HG02852 (cell line): ENCODE measurements around the gene PSTPIP1.

ENCODE experiments used
- ATAC-seq: cut with Tn5 transposase; IDR thresholded peaks from one replicate; pipeline ENCODE4 v1.9.1; 2021; ENCODE audit warnings: mild to moderate bottlenecking, moderate library complexity; ENCODE audit not compliant: unreplicated experiment

Gene PSTPIP1

GRCh38 chr15:76998663-76999285 lies 3.8 kb downstream of the PSTPIP1 start:
- ATAC-seq: no peak

- no peak for ATAC-seq
Measured at GRCh38 chr15:76999996-77000395, 5.1 kb downstream of the PSTPIP1 start.

- no peak for ATAC-seq
Measured at GRCh38 chr15:77001351-77001750, 6.4 kb downstream of the PSTPIP1 start.

GRCh38 chr15:77001966-77002365 lies 7.0 kb downstream of the PSTPIP1 start:
- ATAC-seq: no peak

GRCh38 chr15:77002436-77002835 lies 7.5 kb downstream of the PSTPIP1 start:
- ATAC-seq: no peak

- ATAC-seq: peak; percentile 81
Measured at GRCh38 chr15:77002954-77003912, 8.3 kb downstream of the PSTPIP1 start.

GRCh38 chr15:77004189-77004588 lies 9.3 kb downstream of the PSTPIP1 start:
- ATAC-seq: no peak

- ATAC-seq: no peak
Measured at GRCh38 chr15:77009176-77009575, 14.2 kb downstream of the PSTPIP1 start.

- no peak for ATAC-seq
Measured at GRCh38 chr15:77009646-77010311, 14.9 kb downstream of the PSTPIP1 start.

GRCh38 chr15:77010312-77010686 lies 15.4 kb downstream of the PSTPIP1 start:
- no peak for ATAC-seq

GRCh38 chr15:77010857-77011256 lies 15.9 kb downstream of the PSTPIP1 start:
- no peak for ATAC-seq

GRCh38 chr15:77012117-77012712 lies 17.3 kb downstream of the PSTPIP1 start:
- ATAC-seq: no peak

GRCh38 chr15:77012868-77013267 lies 17.9 kb downstream of the PSTPIP1 start:
- ATAC-seq: peak; percentile 45

GRCh38 chr15:77013776-77014131 lies 18.8 kb downstream of the PSTPIP1 start:
- peak; percentile 40 for ATAC-seq

GRCh38 chr15:77014132-77015081 lies 19.5 kb downstream of the PSTPIP1 start:
- ATAC-seq: peak; percentile 60

- ATAC-seq: no peak
Measured at GRCh38 chr15:77015646-77016320, 20.9 kb downstream of the PSTPIP1 start.

- ATAC-seq: no peak
Measured at GRCh38 chr15:77016321-77016695, 21.4 kb downstream of the PSTPIP1 start.

GRCh38 chr15:77017091-77017660 lies 22.2 kb downstream of the PSTPIP1 start:
- ATAC-seq: no peak
